ENCODE data around the gene SERPINB5.

The SERPINB5 gene

GRCh38 chr18:63506336-63506646 lies 29.5 kb downstream of the SERPINB5 start:
- no peak overlapping the region for H3K27ac ChIP-seq
- H3K4me3 ChIP-seq = no peak overlapping the region
- no peak for TF ChIP-seq EZH2 (IDR thresholded peaks at IDR 0.05)
- TF ChIP-seq POLR2AphosphoS5 (IDR thresholded peaks at IDR 0.05; ENCODE audit: borderline replicate concordance, low read depth, low read length) = no peak
- TF ChIP-seq FOXP2 (optimal IDR thresholded peaks at IDR 0.05; ENCODE audit: control extremely low read depth, extremely low read length, insufficient read depth) = no peak
- no peaks in the 10 kb centered on the region for H3K9me3 ChIP-seq (ENCODE audit: low read depth, low read length)
- no peak for DNase-seq (ENCODE audit: low read depth, low spot score)
- no peaks in the 10 kb centered on the region for H3K36me3 ChIP-seq (ENCODE audit: insufficient read depth, low read length)
- no peak overlapping the region for H3K9ac ChIP-seq (ENCODE audit: insufficient read length)

GRCh38 chr18:63508596-63508995 lies 31.8 kb downstream of the SERPINB5 start:
- H3K27ac ChIP-seq = no peak overlapping the region
- no peaks in the 10 kb centered on the region for H3K36me3 ChIP-seq (ENCODE audit: insufficient read depth, low read length)
- no peak for TF ChIP-seq POLR2AphosphoS5 (IDR thresholded peaks at IDR 0.05; ENCODE audit: borderline replicate concordance, low read depth, low read length)
- TF ChIP-seq FOXP2 (optimal IDR thresholded peaks at IDR 0.05; ENCODE audit: control extremely low read depth, extremely low read length, insufficient read depth) = no peak
- TF ChIP-seq EZH2 (IDR thresholded peaks at IDR 0.05) = no peak
- no peak overlapping the region for H3K9ac ChIP-seq (ENCODE audit: insufficient read length)
- H3K9me3 ChIP-seq (ENCODE audit: low read depth, low read length) = no peaks in the 10 kb centered on the region
- DNase-seq (ENCODE audit: low read depth, low spot score) = no peak
- no peak overlapping the region for H3K4me3 ChIP-seq

DNA sequence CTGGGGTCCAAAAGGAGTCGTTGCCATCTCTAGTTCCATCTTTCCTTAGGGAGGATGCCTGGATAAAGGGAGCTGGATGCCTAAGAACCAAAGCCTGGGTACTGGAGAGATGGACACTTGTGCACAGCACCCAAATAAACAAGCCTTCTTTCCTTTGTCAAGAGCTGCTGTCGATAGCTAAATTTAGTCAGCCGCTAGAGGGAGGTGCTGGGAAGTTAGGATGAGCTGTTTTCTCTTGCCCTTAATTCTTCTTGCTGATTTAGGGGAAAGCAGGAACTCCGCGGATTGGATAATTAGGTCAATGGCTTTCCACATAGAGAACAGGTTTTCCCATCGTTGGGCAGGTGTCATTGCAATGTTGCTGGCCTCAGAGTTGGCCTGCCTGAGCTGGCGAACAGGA lies 34.5 kb downstream of the SERPINB5 start:
- no peak for TF ChIP-seq POLR2AphosphoS5 (IDR thresholded peaks at IDR 0.05; ENCODE audit: borderline replicate concordance, low read depth, low read length)
- no peak for TF ChIP-seq EZH2 (IDR thresholded peaks at IDR 0.05)
- TF ChIP-seq FOXP2 (optimal IDR thresholded peaks at IDR 0.05; ENCODE audit: control extremely low read depth, extremely low read length, insufficient read depth) = no peak
- Histone ChIP-seq H3K36me3 (ENCODE audit: insufficient read depth, low read length) (no peaks in the 10 kb centered on the region), H3K4me3 (no peak overlapping the region), H3K9ac (ENCODE audit: insufficient read length) (no peak overlapping the region), H3K9me3 (ENCODE audit: low read depth, low read length) (no peaks in the 10 kb centered on the region), H3K27ac (no peak overlapping the region)
- DNase-seq (ENCODE audit: low read depth, low spot score) = no peak

- no peak overlapping the region for H3K4me3 ChIP-seq
- H3K9ac ChIP-seq (ENCODE audit: insufficient read length) = no peak overlapping the region
- H3K27ac ChIP-seq = no peak overlapping the region
Observed at GRCh38 chr18:63514326-63514725, 37.6 kb downstream of the SERPINB5 start.

DNA sequence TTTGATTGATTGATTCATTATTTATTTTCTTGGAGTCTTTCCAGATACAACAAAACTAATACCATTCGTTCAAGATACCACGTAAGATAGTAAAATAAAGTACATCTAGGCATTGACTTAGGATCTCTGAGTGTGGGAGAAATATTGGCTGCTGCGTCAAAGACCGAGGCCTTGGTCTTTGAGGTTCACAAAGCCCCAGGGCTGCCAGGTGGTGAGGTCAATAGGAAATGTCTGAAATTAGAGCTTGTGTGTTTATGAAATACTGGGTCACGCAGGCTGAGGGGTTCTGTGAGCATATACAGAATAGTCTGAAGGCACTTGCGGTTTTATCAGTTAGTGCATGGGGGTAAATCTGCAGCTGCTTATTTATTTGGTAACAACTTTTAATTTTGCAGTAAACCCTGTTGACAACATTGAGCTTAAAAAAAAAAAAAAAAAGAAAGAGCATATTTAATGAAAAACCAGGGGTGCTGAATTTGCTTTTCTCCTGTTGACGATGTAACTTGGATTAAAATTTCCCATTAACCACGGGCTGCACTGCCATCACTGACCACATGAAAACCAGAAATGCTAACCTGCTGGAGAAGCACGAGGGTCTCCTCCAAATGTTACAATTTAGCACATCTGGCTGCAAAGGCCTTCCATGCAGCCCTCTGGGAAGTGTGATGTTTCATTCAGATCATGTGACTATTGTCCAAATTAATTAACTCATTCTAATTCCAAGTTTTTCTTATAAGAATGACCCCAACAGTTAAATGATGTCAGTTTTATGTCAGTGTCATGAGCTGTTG lies 38.3 kb downstream of the SERPINB5 start:
- no peaks in the 10 kb centered on the region for H3K9me3 ChIP-seq (ENCODE audit: low read depth, low read length)
- no peak for TF ChIP-seq FOXP2 (optimal IDR thresholded peaks at IDR 0.05; ENCODE audit: control extremely low read depth, extremely low read length, insufficient read depth)
- no peak for TF ChIP-seq POLR2AphosphoS5 (IDR thresholded peaks at IDR 0.05; ENCODE audit: borderline replicate concordance, low read depth, low read length)
- TF ChIP-seq EZH2 (IDR thresholded peaks at IDR 0.05) = no peak
- no peak for DNase-seq (ENCODE audit: low read depth, low spot score)

More at GRCh38 chr18:63514326-63514725, 37.6 kb downstream of the SERPINB5 start:
- no peak for DNase-seq (ENCODE audit: low read depth, low spot score)
- Histone ChIP-seq H3K36me3 (ENCODE audit: insufficient read depth, low read length) (no peaks in the 10 kb centered on the region), H3K9me3 (ENCODE audit: low read depth, low read length) (no peaks in the 10 kb centered on the region)
- TF ChIP-seq FOXP2 (optimal IDR thresholded peaks at IDR 0.05; ENCODE audit: control extremely low read depth, extremely low read length, insufficient read depth) = no peak
- TF ChIP-seq POLR2AphosphoS5 (IDR thresholded peaks at IDR 0.05; ENCODE audit: borderline replicate concordance, low read depth, low read length) = no peak

DNA sequence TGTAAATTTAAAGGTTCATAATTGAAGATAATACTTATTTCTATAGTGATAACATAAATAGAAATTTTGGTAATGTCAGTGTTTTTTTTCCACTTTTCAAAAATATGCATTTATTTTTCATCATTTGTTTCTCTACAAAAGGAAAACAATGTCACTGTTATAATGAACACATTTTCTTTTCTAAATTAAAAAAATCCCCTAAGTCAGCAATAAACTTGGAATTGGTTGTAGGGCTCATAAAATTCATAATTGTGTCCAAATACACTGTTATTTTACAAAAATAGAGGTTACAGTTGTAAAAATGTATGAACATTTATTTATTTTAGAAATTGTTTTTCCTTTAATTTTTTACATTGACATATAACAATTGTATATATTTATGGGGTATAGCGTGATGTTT lies 39.0 kb downstream of the SERPINB5 start:
- no peak overlapping the region for H3K9ac ChIP-seq (ENCODE audit: insufficient read length)
- H3K4me3 ChIP-seq = no peak overlapping the region
- no peaks in the 10 kb centered on the region for H3K9me3 ChIP-seq (ENCODE audit: low read depth, low read length)
- DNase-seq (ENCODE audit: low read depth, low spot score) = no peak
- H3K36me3 ChIP-seq (ENCODE audit: insufficient read depth, low read length) = no peaks in the 10 kb centered on the region
- H3K27ac ChIP-seq = no peak overlapping the region
- TF ChIP-seq FOXP2 (optimal IDR thresholded peaks at IDR 0.05; ENCODE audit: control extremely low read depth, extremely low read length, insufficient read depth) = no peak
- TF ChIP-seq POLR2AphosphoS5 (IDR thresholded peaks at IDR 0.05; ENCODE audit: borderline replicate concordance, low read depth, low read length) = no peak
- no peak for TF ChIP-seq EZH2 (IDR thresholded peaks at IDR 0.05)

More for the DNA sequence above, 38.3 kb downstream of the SERPINB5 start:
- Histone ChIP-seq H3K4me3 (no peak overlapping the region), H3K36me3 (ENCODE audit: insufficient read depth, low read length) (no peaks in the 10 kb centered on the region), H3K27ac (no peak overlapping the region), H3K9ac (ENCODE audit: insufficient read length) (no peak overlapping the region)

- no peak overlapping the region for H3K9ac ChIP-seq (ENCODE audit: insufficient read length)
- TF ChIP-seq POLR2AphosphoS5 (IDR thresholded peaks at IDR 0.05; ENCODE audit: borderline replicate concordance, low read depth, low read length) (no peak), FOXP2 (optimal IDR thresholded peaks at IDR 0.05; ENCODE audit: control extremely low read depth, extremely low read length, insufficient read depth) (no peak), EZH2 (IDR thresholded peaks at IDR 0.05) (no peak)
- DNase-seq (ENCODE audit: low read depth, low spot score) = peak; percentile 86
- H3K36me3 ChIP-seq (ENCODE audit: insufficient read depth, low read length) = no peaks in the 10 kb centered on the region
- H3K27ac ChIP-seq = peak overlapping the region; percentile 42; the same call in 1 of the 2 replicates
- H3K9me3 ChIP-seq (ENCODE audit: low read depth, low read length) = no peaks in the 10 kb centered on the region
- H3K4me3 ChIP-seq = peak overlapping the region; percentile 21; the same call in 1 of the 2 replicates
Observed at GRCh38 chr18:63518178-63519012, 41.6 kb downstream of the SERPINB5 start.

DNA sequence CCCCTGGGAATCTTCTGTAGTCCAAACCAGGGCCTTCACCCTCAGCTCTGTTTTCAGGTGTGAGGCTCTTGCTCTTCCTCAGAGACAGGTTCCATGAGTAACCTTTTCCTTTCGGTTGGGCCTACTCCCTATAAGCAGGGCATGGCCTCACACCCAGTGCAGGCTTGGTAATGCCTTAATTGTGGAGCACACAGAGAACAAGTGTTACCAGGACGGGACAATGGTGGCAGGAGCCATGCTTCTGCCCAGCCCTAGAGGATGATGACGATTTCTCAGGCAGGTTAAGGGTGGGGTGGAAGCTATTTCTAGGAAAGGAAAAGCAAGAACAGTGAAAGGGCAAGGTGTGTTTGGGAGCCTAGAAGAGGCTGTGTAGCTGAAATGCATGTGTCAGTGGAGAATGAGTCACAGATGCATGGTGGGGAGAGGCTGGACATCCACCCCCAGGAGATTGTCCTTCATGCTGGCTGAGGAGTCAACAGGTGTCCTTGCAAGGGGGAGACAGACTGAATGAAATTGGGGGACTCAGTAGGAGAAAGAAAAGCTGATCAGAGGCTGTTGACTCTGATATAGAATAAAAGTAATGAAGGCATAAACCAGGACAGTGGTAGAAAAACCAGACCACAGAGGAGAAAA lies 43.4 kb downstream of the SERPINB5 start:
- H3K36me3 ChIP-seq (ENCODE audit: insufficient read depth, low read length) = no peaks in the 10 kb centered on the region
- DNase-seq (ENCODE audit: low read depth, low spot score) = no peak

More for the DNA sequence above, 43.4 kb downstream of the SERPINB5 start:
- Histone ChIP-seq H3K9me3 (ENCODE audit: low read depth, low read length) (no peaks in the 10 kb centered on the region), H3K9ac (ENCODE audit: insufficient read length) (no peak overlapping the region), H3K4me3 (no peak overlapping the region), H3K27ac (no peak overlapping the region)
- TF ChIP-seq FOXP2 (optimal IDR thresholded peaks at IDR 0.05; ENCODE audit: control extremely low read depth, extremely low read length, insufficient read depth) (no peak), POLR2AphosphoS5 (IDR thresholded peaks at IDR 0.05; ENCODE audit: borderline replicate concordance, low read depth, low read length) (no peak), EZH2 (IDR thresholded peaks at IDR 0.05) (no peak)

Data from SK-N-MC (cell line).